K562 (cell line): ENCODE data around the gene ZNF521. TPM values are rescaled to one million over a fixed set of nuclear protein-coding genes. Genes with fewer than 3 reads are reported as not detected.

Experiments
- ATAC-seq: fragments of 200-7000 bp; cut with Tn5 transposase; 3 replicates; pipeline ENCODE4 v1.9.1; 2020; ENCODE audit warnings: moderate library complexity
- BruUV-seq: library from RNA; stranded (reverse); fragments of 400-500 nt; replicated peaks from 2 replicates; lab custom pipeline; 2021; lab: Mats Ljungman, UMichigan
- CTCF ChIA-PET: fragments of 300-600 bp; formaldehyde crosslinking; extraction: SDS; loops from one replicate; lab custom pipeline; 2021; ENCODE audit warnings: low intra/inter-chr PET ratio; lab: Yijun Ruan, JAX
- POLR2A ChIA-PET: fragments of 300-600, 350-650 bp; sonication (Branson Sonifier 250); formaldehyde crosslinking; extraction: SDS; loops from one replicate; lab custom pipeline; 2021; ENCODE audit warnings: antibody characterized with exemption, inconsistent platforms; lab: Yijun Ruan, JAX
- DNase-seq, 4 experiments: peaks; one replicate each; pipeline versions ENCODE4 v3.0.0 to v3.0.0-alpha.2; 2011 to 2018; ENCODE audit warnings: low spot score in 3 of 4, mixed read lengths in 3 of 4; ENCODE audit errors: extremely low read depth in 1 of 4
- FAIRE-seq: peaks from 2 replicates; lab custom pipeline; 2011; peaks lifted over from hg19 to GRCh38; lab: Jason Lieb, UNC
- H2AFZ ChIP-seq: 2 replicates; pipeline ENCODE4 v1.6.0; 2011; ENCODE audit warnings: low read depth, low read length, control low read depth, inconsistent platforms
- H3K27ac ChIP-seq: fragments of 200-600 bp; 3 replicates; pipeline ENCODE4 v1.8.0; 2011; ENCODE audit warnings: low read depth, mild to moderate bottlenecking, control low read depth, inconsistent platforms, low read length, moderate library complexity, mixed read lengths; ENCODE audit errors: extremely low read depth
- H3K27me3 ChIP-seq, 2 experiments: fragments of 300-600 bp in 1 of 2; 2 replicates in 1 of 2; 3 replicates in 1 of 2; pipeline versions ENCODE4 v1.6.0 to v1.8.0; 2011; ENCODE audit warnings: inconsistent platforms in 2 of 2, low read length in 2 of 2, mild to moderate bottlenecking in 1 of 2, mixed read lengths in 1 of 2, moderate library complexity in 1 of 2; ENCODE audit not compliant: control insufficient read depth in 2 of 2, insufficient read depth in 2 of 2
- H3K36me3 ChIP-seq: fragments of 300-600 bp; 3 replicates; pipeline ENCODE4 v1.8.0; 2011; ENCODE audit warnings: mild to moderate bottlenecking, low read length, inconsistent platforms; ENCODE audit not compliant: control insufficient read depth, insufficient read depth
- H3K4me1 ChIP-seq, 2 experiments: fragments of 200-600 bp in 1 of 2; replicated peaks in 1 of 2; 2 replicates in 1 of 2; 3 replicates in 1 of 2; pipeline versions ENCODE4 v1.5.1 to v1.8.0; 2011; ENCODE audit warnings: inconsistent platforms in 2 of 2, low read length in 2 of 2, mild to moderate bottlenecking in 1 of 2, mixed read lengths in 1 of 2, moderate library complexity in 1 of 2; ENCODE audit not compliant: control insufficient read depth in 2 of 2, insufficient read depth in 2 of 2
- H3K4me2 ChIP-seq: 2 replicates; pipeline ENCODE4 v1.6.1; 2011; ENCODE audit warnings: low read length, control low read depth, inconsistent platforms, mixed read lengths; ENCODE audit not compliant: insufficient read depth
- H3K4me3 ChIP-seq: fragments of 200-600 bp; sonication (generic), shearing (Covaris generic); 2 replicates; pipeline ENCODE4 v1.5.1; 2016; ENCODE audit warnings: control low read depth, inconsistent platforms
- H3K79me2 ChIP-seq: fragments of 200-600 bp; 3 replicates; pipeline ENCODE4 v1.8.0; 2011; ENCODE audit warnings: low read length, inconsistent platforms; ENCODE audit not compliant: control insufficient read depth, insufficient read depth
- H3K9ac ChIP-seq, 2 experiments: 2 replicates each; pipeline versions ENCODE4 v1.6.0 to v1.6.1; 2011; ENCODE audit warnings: low read depth in 2 of 2, low read length in 2 of 2, control low read depth in 1 of 2, inconsistent platforms in 1 of 2, mild to moderate bottlenecking in 1 of 2, mixed read lengths in 1 of 2; ENCODE audit not compliant: insufficient read depth in 1 of 2
- H3K9me1 ChIP-seq: one replicate; pipeline ENCODE4 v1.6.0; 2011; ENCODE audit warnings: inconsistent platforms, mild to moderate bottlenecking, low read length, moderate library complexity; ENCODE audit not compliant: control insufficient read depth, insufficient read depth
- H3K9me3 ChIP-seq: replicated peaks from 2 replicates; pipeline ENCODE4 v1.5.1; 2011; ENCODE audit warnings: low read depth, low read length, inconsistent platforms; ENCODE audit not compliant: control insufficient read depth, insufficient read depth
- H4K20me1 ChIP-seq: replicated peaks from 2 replicates; pipeline ENCODE4 v1.6.1; 2011; ENCODE audit warnings: low read length, inconsistent platforms, mixed read lengths; ENCODE audit not compliant: control insufficient read depth, insufficient read depth
- FOXJ3 ChIP-seq: sonication (generic); formaldehyde crosslinking; IDR thresholded peaks from 2 replicates; pipeline ENCODE4 v1.4.0; 2020; ENCODE audit warnings: mild to moderate bottlenecking, missing genetic modification reagents
- KHSRP ChIP-seq: fragments of 450-650 bp; IDR thresholded peaks from 2 replicates; pipeline ENCODE4 v1.6.1; 2017
- PYGO2 ChIP-seq: fragments of 450-650 bp; IDR thresholded peaks from 2 replicates; pipeline ENCODE4 v1.6.1; 2016; ENCODE audit warnings: mild to moderate bottlenecking, missing genetic modification characterization, moderate library complexity, missing compliant biosample characterization
- RAD21 ChIP-seq, 2 experiments: fragments of 250-450 bp in 1 of 2; fragments of 450-650 bp in 1 of 2; sonication (Bioruptor Pico) in 1 of 2; formaldehyde crosslinking in 1 of 2; IDR thresholded peaks in 1 of 2; conservative IDR thresholded peaks in 1 of 2; 2 replicates each; pipeline versions ENCODE4 v1.4.0 to v1.8.0; 2020 to 2022; ENCODE audit warnings: mild to moderate bottlenecking in 2 of 2, moderate library complexity in 1 of 2
- RBM34 ChIP-seq: fragments of 200-400 bp; formaldehyde crosslinking; IDR thresholded peaks from 2 replicates; pipeline ENCODE4 v1.6.1; 2018; ENCODE audit warnings: low read length, borderline replicate concordance; ENCODE audit not compliant: insufficient read depth
- SMAD1 ChIP-seq: fragments of 150-350 bp; IDR thresholded peaks from 2 replicates; pipeline ENCODE4 v1.6.1; 2014; ENCODE audit warnings: low read length, low read depth; ENCODE audit not compliant: partially characterized antibody
- WGBS: fragments of 100-300 bp; shearing (Covaris generic); methylation state at CpG from one replicate; pipeline ENCODE4 v1.1.6; 2016; ENCODE audit warnings: low coverage, mixed read lengths; ENCODE audit not compliant: insufficient coverage; ENCODE audit errors: missing lambda C conversion rate; 5-methylcytosine and 5-hydroxymethylcytosine counted together
- in situ Hi-C: fragments of 300-500 bp; cut with MboI; formaldehyde crosslinking; loops from 4 replicates; pipeline ENCODE4 v1.15.0; 2018; ENCODE audit warnings: inconsistent platforms, mixed read lengths
- intact Hi-C: fragments of 100-400 bp; cut with micrococcal nuclease; formaldehyde crosslinking; loops from 2 replicates; pipeline ENCODE4 v1.14.2; 2022
- polyA plus RNA-seq, 8 experiments: library from polyadenylated mRNA; depleted of rRNA in 4 of 8; stranded (reverse) in 5 of 8; unstranded in 3 of 8; fragments of >200 nt; fragmentation: Nextera tagmentation in 2 of 8; fragmentation: Illumina TruSeq in 1 of 8; extraction: Ambion mirVana in 2 of 8; extraction: Trizol in 1 of 8; gene quantifications; 2 replicates each; pipeline versions ENCODE4 v1.2.1 to v1.2.3, GENCODE V29; 2011 to 2014; ENCODE audit warnings: inconsistent platforms in 1 of 8, missing spikeins in 1 of 8
- total RNA-seq, 7 experiments: library from RNA; depleted of rRNA in 6 of 7; stranded (reverse); fragments of >200 nt in 6 of 7; fragmentation: Illumina TruSeq in 2 of 7; extraction: Trizol in 2 of 7; gene quantifications; 2 replicates each; pipeline versions ENCODE4 v1.2.1 to v1.2.3, GENCODE V29; 2011 to 2021; ENCODE audit warnings: low replicate concordance in 1 of 7
- TF ChIP-seq, protein P1 (sequence below): fragments of 450-650 bp; IDR thresholded peaks from 2 replicates; pipeline ENCODE4 v1.6.1; 2016; ENCODE audit warnings: antibody characterized with exemption
- TF ChIP-seq, protein P2 (sequence below): fragments of 250-450 bp; sonication (Bioruptor Pico); IDR thresholded peaks from 2 replicates; pipeline ENCODE4 v1.6.1; 2021; ENCODE audit warnings: mild to moderate bottlenecking

Gene ZNF521
- total and polyA plus RNA-seq, 9 of the 15 experiments (the other 6 are each of a cell fraction or from before 2014, with no cell fraction given), result 1.2 to 5.8 (median 1.6) TPM

DNA sequence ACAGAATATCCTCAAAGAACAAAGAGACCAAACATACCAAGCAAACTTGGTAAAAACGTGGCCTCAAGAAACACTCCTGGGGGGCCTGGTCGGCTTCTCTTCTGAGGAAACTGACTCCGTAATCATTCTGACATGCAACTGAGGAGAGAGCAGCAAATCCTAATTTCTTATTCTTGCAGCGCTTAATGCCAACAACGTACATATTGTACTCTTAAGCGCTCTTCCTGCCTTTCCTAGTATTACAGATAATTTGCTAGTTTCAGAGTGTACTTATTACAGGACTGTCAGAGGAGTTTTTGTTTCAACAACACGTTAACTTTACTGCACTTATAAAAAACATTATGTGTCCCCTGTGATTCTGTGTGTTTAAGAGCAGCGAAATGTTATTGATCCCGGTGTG, 64.9 kb downstream of the ZNF521 start:
- H2AFZ ChIP-seq, result no peak overlapping the region
- H3K27ac ChIP-seq, result no peak overlapping the region
- no peaks in the 10 kb centered on the region; a peak in 2 of 5 replicates for H3K27me3 ChIP-seq
- DNase-seq, result no peak
- POLR2A ChIA-PET, result interaction anchor here (0.9 kb wide), 1 partner anchor 14 kb away, joined by 3 read pairs; no protein-coding TSS in a partner anchor
- H3K4me3 ChIP-seq, result no peak overlapping the region
- H3K36me3 ChIP-seq, result no peaks in the 10 kb centered on the region
- 1% methylated on average over 9 of the region's 9 CpGs for WGBS
- no peaks in the 10 kb centered on the region for H3K79me2 ChIP-seq
- no peak overlapping the region for H3K9ac ChIP-seq
- H4K20me1 ChIP-seq, result no peaks in the 10 kb centered on the region
- no peaks in the 10 kb centered on the region for H3K4me1 ChIP-seq
- CTCF ChIA-PET, result no interaction called here
- in situ Hi-C loops, result no loop called here
- no peaks in the 10 kb centered on the region for H3K9me1 ChIP-seq
- no TSS peak for BruUV-seq
- FAIRE-seq, result no peak
- intact Hi-C loops, result no loop called here
- TF ChIP-seq SMAD1 (no peak), KHSRP (no peak), RAD21 (CRISPR knock-in tag; conservative IDR thresholded peaks at IDR 0.05 in 1 of 2, IDR thresholded peaks at IDR 0.05 in 1 of 2) (no peak), FOXJ3 (CRISPR knock-in tag) (no peak), PYGO2 (tag) (no peak), RBM34 (no peak)
- TF ChIP-seq, protein P1, sequence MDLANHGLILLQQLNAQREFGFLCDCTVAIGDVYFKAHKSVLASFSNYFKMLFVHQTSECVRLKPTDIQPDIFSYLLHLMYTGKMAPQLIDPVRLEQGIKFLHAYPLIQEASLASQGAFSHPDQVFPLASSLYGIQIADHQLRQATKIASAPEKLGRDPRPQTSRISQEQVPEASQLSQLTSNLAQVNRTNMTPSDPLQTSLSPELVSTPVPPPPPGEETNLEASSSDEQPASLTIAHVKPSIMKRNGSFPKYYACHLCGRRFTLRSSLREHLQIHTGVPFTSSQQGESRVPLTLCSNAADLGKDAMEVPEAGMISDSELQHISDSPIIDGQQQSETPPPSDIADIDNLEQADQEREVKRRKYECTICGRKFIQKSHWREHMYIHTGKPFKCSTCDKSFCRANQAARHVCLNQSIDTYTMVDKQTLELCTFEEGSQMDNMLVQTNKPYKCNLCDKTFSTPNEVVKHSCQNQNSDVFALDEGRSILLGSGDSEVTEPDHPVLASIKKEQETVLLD, result no peak
- TF ChIP-seq, protein P2, sequence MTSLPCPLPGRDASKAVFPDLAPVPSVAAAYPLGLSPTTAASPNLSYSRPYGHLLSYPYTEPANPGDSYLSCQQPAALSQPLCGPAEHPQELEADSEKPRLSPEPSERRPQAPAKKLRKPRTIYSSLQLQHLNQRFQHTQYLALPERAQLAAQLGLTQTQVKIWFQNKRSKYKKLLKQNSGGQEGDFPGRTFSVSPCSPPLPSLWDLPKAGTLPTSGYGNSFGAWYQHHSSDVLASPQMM (CRISPR knock-in tag), result no peak
- H3K4me2 ChIP-seq, result no peak overlapping the region
- no peaks in the 10 kb centered on the region for H3K9me3 ChIP-seq
- no peak for ATAC-seq
